ENCODE data around the gene PARVB. TPM values are rescaled to one million over a fixed set of nuclear protein-coding genes. Genes with fewer than 3 reads are reported as not detected.

Gene PARVB
- total RNA-seq, 1 donor = 19.0 TPM

DNA sequence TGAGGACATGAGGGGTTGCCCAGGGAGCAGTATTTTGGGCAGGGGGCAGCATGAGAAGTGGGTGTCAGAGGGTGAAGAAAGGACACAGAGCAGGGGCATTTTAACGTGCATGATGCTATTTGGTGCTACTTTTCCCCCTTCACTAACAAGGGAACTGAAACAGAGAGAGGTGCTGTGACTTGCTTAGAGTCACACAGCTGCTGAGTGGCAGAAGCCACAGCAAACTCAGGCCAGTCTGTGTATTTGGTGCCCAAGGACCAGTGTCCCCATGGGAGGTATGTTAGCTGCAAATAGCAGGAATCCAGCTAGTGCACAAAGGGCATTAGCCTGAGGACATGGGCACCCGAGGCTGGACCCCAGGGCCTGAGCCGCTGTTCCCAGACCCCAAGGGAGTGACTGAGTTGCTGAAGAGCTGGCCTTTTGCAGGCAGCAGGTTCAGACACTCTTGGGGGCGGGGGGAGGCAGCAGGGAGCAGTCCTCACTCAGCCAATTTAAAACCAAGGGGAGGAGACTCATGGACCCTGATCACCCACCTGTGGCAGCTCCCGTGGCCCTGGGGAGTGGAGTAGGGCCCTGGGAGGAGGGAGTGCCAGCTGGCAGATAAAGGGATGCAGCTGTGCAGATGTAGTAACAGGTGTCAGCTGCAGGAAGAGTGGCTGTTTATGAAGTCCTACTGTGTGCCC is 171.2 kb downstream of the PARVB start:
- TF ChIP-seq, protein P1, sequence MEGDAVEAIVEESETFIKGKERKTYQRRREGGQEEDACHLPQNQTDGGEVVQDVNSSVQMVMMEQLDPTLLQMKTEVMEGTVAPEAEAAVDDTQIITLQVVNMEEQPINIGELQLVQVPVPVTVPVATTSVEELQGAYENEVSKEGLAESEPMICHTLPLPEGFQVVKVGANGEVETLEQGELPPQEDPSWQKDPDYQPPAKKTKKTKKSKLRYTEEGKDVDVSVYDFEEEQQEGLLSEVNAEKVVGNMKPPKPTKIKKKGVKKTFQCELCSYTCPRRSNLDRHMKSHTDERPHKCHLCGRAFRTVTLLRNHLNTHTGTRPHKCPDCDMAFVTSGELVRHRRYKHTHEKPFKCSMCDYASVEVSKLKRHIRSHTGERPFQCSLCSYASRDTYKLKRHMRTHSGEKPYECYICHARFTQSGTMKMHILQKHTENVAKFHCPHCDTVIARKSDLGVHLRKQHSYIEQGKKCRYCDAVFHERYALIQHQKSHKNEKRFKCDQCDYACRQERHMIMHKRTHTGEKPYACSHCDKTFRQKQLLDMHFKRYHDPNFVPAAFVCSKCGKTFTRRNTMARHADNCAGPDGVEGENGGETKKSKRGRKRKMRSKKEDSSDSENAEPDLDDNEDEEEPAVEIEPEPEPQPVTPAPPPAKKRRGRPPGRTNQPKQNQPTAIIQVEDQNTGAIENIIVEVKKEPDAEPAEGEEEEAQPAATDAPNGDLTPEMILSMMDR (IDR thresholded peaks at IDR 0.05; ENCODE audit: insufficient read depth, low read depth, low read length) = no peak
- DNase-seq (ENCODE audit: low read depth) = no peak
- no peak overlapping the region for H3K4me3 ChIP-seq (ENCODE audit: low read depth, low read length)

DNA sequence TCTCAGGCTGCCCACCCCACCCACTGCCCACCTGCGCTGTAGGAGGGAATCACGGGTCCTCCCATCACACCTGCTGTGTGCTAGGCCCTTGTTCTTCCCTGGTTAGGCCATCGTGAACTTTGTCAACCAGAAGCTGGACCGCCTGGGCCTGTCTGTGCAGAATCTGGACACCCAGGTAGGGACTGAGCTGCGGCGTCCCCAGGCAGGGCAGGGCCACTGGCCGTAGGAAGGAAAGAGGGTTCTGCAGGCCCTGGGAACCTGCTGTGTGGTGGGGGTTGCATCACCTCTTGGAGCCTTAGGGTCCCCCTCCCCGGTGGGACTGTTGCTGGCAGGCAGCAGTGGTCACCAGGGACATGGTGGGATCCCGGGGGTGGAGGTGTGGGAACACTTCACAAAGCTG is 172.1 kb downstream of the PARVB start:
- TF ChIP-seq, protein P1 (IDR thresholded peaks at IDR 0.05; ENCODE audit: insufficient read depth, low read depth, low read length) = no peak

DNA sequence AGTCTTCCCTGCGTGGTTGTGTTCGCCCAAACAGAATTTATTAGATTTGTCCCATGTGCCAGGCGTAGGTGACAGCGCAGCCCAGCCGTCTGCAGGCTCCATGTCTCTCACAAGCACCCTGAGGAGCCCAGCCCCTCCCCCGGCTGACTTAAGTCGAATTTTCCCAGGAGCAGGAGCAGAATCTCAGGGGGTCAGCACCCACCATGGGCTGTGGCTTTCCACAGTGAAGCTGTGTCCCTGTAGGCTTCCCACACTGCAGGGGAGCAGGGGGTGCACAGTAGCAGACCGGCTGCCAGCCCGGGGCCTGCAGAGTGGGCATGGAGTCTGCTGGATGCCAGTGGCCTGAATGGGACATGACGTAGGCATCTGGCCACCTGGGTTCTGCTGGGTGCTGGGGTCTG is 172.6 kb downstream of the PARVB start:
- no peak overlapping the region for H3K4me3 ChIP-seq (ENCODE audit: low read depth, low read length)
- TF ChIP-seq, protein P1 (IDR thresholded peaks at IDR 0.05; ENCODE audit: insufficient read depth, low read depth, low read length) = no peak
- no peak for DNase-seq (ENCODE audit: low read depth)

More for the DNA sequence above, 172.1 kb downstream of the PARVB start:
- DNase-seq (ENCODE audit: low read depth) = no peak
- no peak overlapping the region for H3K4me3 ChIP-seq (ENCODE audit: low read depth, low read length)

DNA sequence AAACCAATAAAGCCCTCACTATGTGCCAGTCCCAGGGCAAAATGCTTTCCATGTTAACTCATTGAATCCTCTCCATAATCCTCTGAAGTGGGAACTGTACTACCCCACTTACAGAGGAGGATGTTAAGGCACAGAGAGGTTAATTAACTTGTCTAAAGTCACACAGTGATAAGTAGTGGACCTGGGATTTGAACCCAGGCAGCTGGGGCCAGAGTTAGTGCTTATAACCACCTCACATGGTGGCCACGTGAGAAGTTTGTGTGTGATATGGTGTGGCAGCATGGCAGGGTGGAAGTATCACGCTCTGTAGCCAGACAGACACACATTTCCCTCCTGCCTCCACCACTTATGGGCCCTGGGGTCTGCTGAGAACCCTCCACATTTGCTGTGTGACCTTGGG is 173.2 kb downstream of the PARVB start:
- TF ChIP-seq, protein P1 (IDR thresholded peaks at IDR 0.05; ENCODE audit: insufficient read depth, low read depth, low read length) = no peak
- DNase-seq (ENCODE audit: low read depth) = no peak
- no peak overlapping the region for H3K4me3 ChIP-seq (ENCODE audit: low read depth, low read length)

DNA sequence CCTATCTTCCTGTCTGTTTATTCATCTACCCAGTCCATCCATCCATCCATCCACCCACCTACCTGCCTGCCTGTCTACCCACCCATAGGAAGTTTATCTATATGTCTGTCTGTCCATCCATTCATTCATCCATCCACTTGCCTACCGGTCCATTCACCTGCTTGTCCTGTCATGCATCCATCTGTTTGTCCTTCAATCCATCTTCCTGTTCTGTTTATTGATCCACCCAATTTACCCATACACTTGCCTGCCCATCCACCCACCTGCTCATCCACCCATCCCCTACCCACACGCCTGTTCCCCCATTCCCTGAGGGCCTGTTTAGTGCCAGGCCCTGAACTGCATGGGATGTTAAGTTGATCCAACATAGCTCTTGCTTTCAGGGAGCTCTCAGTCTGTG is 175.1 kb downstream of the PARVB start:
- DNase-seq (ENCODE audit: low read depth) = no peak
- TF ChIP-seq, protein P1 (IDR thresholded peaks at IDR 0.05; ENCODE audit: insufficient read depth, low read depth, low read length) = no peak
- no peak overlapping the region for H3K4me3 ChIP-seq (ENCODE audit: low read depth, low read length)

DNA sequence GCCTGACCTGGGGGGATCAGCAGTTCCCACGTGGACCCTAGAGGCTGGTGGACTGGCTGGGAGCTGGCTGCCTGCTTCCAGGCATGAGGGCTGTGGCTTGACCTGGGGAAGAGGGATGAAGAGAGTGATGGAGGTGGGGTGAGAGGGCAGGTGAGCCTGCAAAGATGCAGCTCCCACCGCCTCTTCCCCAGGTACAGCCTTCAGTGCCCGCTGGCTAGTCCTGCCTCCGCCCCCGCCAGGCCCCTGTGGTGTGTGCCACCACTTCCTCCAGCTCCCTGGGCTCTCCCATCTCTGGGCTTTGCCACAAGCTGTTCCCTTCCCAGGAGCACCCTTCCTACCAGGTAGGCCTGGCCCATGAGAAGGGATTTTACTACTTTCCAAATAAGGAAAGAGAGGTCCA is 175.8 kb downstream of the PARVB start:
- TF ChIP-seq, protein P1 (IDR thresholded peaks at IDR 0.05; ENCODE audit: insufficient read depth, low read depth, low read length) = no peak
- no peak overlapping the region for H3K4me3 ChIP-seq (ENCODE audit: low read depth, low read length)
- no peak for DNase-seq (ENCODE audit: low read depth)

DNA sequence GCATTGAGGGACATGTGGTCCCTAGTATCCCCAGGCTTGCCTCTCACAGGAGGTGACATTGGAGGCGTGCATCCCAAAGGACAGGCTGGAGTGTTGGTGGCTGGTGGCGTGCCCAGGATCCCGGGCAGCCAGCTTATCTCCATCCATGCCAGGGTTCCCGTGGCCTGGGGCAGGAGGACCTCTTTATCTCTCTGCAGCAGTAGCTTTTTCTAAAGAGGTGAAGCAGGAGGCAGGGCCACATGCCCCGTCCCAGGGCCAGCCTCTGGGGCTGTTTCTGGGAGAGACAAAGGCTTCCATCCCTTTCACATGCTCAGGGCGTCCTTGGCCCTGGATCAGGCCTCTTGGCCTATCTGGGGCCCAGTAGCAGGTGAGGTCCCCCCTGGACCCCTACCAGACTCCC is 176.3 kb downstream of the PARVB start:
- TF ChIP-seq, protein P1 (IDR thresholded peaks at IDR 0.05; ENCODE audit: insufficient read depth, low read depth, low read length) = no peak
- no peak overlapping the region for H3K4me3 ChIP-seq (ENCODE audit: low read depth, low read length)
- no peak for DNase-seq (ENCODE audit: low read depth)
